Activated CD4-positive, alpha-beta T cell treated with anti-CD3 and anti-CD28 coated beads, Interleukin-2, amount 50 U/mL, for 48 hours (primary cell): ENCODE measurements around the gene LRRC2.
A peak's percentile ranks its signal among the peaks of the same experiment; 100 is the strongest.
"Not testable (repeated sequence)": the region's sequence is repeated elsewhere in the genome, so short reads cannot be mapped to it uniquely, and the experiment has no call there.

Source experiments
- DNase-seq, 2 experiments: peaks; one replicate each; pipeline ENCODE4 v3.0.0-alpha.2; 2020

LRRC2 gene

GRCh38 chr3:46566040-46566641 lies at the start of gene LRRC2:
Gene LRRC2 (minus strand): TSS chr3:46566302. CDS start chr3:46551591, 14,711 bp downstream.
- peak; percentile 12 to 21 for DNase-seq

GRCh38 chr3:46615050-46615775 lies 49.1 kb upstream of the LRRC2 start:
- no peak for DNase-seq

- no peak for DNase-seq
Measured at GRCh38 chr3:46614431-46614830, 48.3 kb upstream of the LRRC2 start.

GRCh38 chr3:46613313-46614005 lies 47.4 kb upstream of the LRRC2 start:
- DNase-seq: no peak

GRCh38 chr3:46612324-46612723 lies 46.2 kb upstream of the LRRC2 start, which contains the start of gene FAM240A:
Gene FAM240A (plus strand): TSS chr3:46612525. CDS start chr3:46612684, 159 bp downstream.
- no peak for DNase-seq

GRCh38 chr3:46609944-46610722 lies 44.0 kb upstream of the LRRC2 start:
- no peak for DNase-seq

- DNase-seq: no peak
Measured at GRCh38 chr3:46609212-46609721, 43.2 kb upstream of the LRRC2 start.

- DNase-seq: no peak
Measured at GRCh38 chr3:46607603-46608028, 41.5 kb upstream of the LRRC2 start.

GRCh38 chr3:46604127-46604526 lies 38.0 kb upstream of the LRRC2 start:
- no peak for DNase-seq

GRCh38 chr3:46603446-46604046 lies 37.4 kb upstream of the LRRC2 start:
- no peak for DNase-seq

- no peak for DNase-seq
Measured at GRCh38 chr3:46599590-46599989, 33.5 kb upstream of the LRRC2 start.

- DNase-seq: no peak
Measured at GRCh38 chr3:46595819-46596314, 29.8 kb upstream of the LRRC2 start.

GRCh38 chr3:46594723-46595122 lies 28.6 kb upstream of the LRRC2 start:
- no peak for DNase-seq

GRCh38 chr3:46593979-46594378 lies 27.9 kb upstream of the LRRC2 start:
- DNase-seq: no peak

- no peak for DNase-seq
Measured at GRCh38 chr3:46593274-46593862, 27.3 kb upstream of the LRRC2 start.

- DNase-seq: not testable (repeated sequence)
Measured at GRCh38 chr3:46587268-46587667, 21.2 kb upstream of the LRRC2 start.

GRCh38 chr3:46586738-46587246 lies 20.7 kb upstream of the LRRC2 start:
- no peak for DNase-seq

GRCh38 chr3:46585799-46586693 lies 19.9 kb upstream of the LRRC2 start:
- no peak for DNase-seq

- no peak for DNase-seq
Measured at GRCh38 chr3:46584598-46585467, 18.7 kb upstream of the LRRC2 start.
